Common myeloid progenitor, CD34-positive (primary cell): Measurements from ENCODE around the gene TAS2R46. TPM values are rescaled to one million over a fixed set of nuclear protein-coding genes. Genes with fewer than 3 reads are reported as not detected.
"Not testable (repeated sequence)": the region's sequence is repeated elsewhere in the genome, so short reads cannot be mapped to it uniquely, and the experiment has no call there.

ENCODE experiments used
- CTCF ChIA-PET: fragments of 350-600 bp; sonication (Branson Sonifier 250); formaldehyde crosslinking; loops from one replicate; lab custom pipeline; 2021; ENCODE audit warnings: antibody characterized with exemption; lab: Charles Lee
- POLR2A ChIA-PET: fragments of 350-600 bp; sonication (Branson Sonifier 250); formaldehyde crosslinking; loops from one replicate; lab custom pipeline; 2021; ENCODE audit warnings: antibody characterized with exemption; lab: Charles Lee
- DNase-seq, 3 donors: peaks; one replicate each; pipeline versions ENCODE4 v3.0.0 to v3.0.0-alpha.2; 2013
- H3K27ac ChIP-seq, 2 experiments: 1 replicate in 1 of 2; 2 replicates in 1 of 2; pipeline ENCODE4 v1.7.0; 2013; ENCODE audit warnings: inconsistent platforms in 2 of 2, low read length in 2 of 2, mild to moderate bottlenecking in 2 of 2, low read depth in 1 of 2, moderate library complexity in 1 of 2; ENCODE audit not compliant: severe bottlenecking in 2 of 2, insufficient read depth in 1 of 2, poor library complexity in 1 of 2
- H3K27me3 ChIP-seq, 5 experiments: replicated peaks in 2 of 5; 1 replicate in 3 of 5; 2 replicates in 2 of 5; pipeline versions ENCODE4 v1.6.1 to v1.7.0; 2013; ENCODE audit warnings: low read length in 4 of 5, mild to moderate bottlenecking in 2 of 5, moderate library complexity in 2 of 5, inconsistent platforms in 1 of 5; ENCODE audit not compliant: insufficient read depth in 5 of 5, control insufficient read depth in 4 of 5
- H3K36me3 ChIP-seq, 4 experiments: 1 replicate in 2 of 4; 2 replicates in 2 of 4; pipeline versions ENCODE4 v1.6.1 to v1.7.0; 2013; ENCODE audit warnings: low read length in 3 of 4, control low read depth in 1 of 4, mild to moderate bottlenecking in 1 of 4; ENCODE audit not compliant: control insufficient read depth in 4 of 4, insufficient read depth in 4 of 4
- H3K4me1 ChIP-seq, 4 experiments: 1 replicate in 3 of 4; 2 replicates in 1 of 4; pipeline versions ENCODE4 v1.6.1 to v1.7.1; 2013; ENCODE audit warnings: low read length in 3 of 4, mild to moderate bottlenecking in 3 of 4, control low read depth in 1 of 4, inconsistent platforms in 1 of 4, moderate library complexity in 1 of 4; ENCODE audit not compliant: control insufficient read depth in 4 of 4, insufficient read depth in 4 of 4; ENCODE audit errors: control extremely low read depth in 1 of 4
- H3K4me3 ChIP-seq, 7 experiments: 1 replicate in 4 of 7; 2 replicates in 3 of 7; pipeline versions ENCODE4 v1.5.1 to v1.7.0; 2013; ENCODE audit warnings: mild to moderate bottlenecking in 7 of 7, low read length in 6 of 7, moderate library complexity in 6 of 7, inconsistent platforms in 2 of 7, low read depth in 2 of 7, control low read depth in 1 of 7; ENCODE audit not compliant: insufficient read depth in 4 of 7, control insufficient read depth in 1 of 7; ENCODE audit errors: extremely low read depth in 1 of 7
- H3K9me3 ChIP-seq, 5 experiments: 1 replicate in 4 of 5; 2 replicates in 1 of 5; pipeline versions ENCODE4 v1.6.1 to v1.7.1; 2013; ENCODE audit warnings: low read length in 4 of 5, mild to moderate bottlenecking in 2 of 5, inconsistent platforms in 1 of 5, low read depth in 1 of 5, moderate library complexity in 1 of 5; ENCODE audit not compliant: control insufficient read depth in 4 of 5, insufficient read depth in 2 of 5; ENCODE audit errors: control extremely low read depth in 1 of 5
- WGBS: methylation state at CpG from one replicate; pipeline ENCODE4 v1.1.5; 2013; ENCODE audit not compliant: insufficient coverage; 5-methylcytosine and 5-hydroxymethylcytosine counted together
- polyA plus RNA-seq: library from polyadenylated mRNA; unstranded; fragments of 120-200 nt; gene quantifications from one replicate; pipeline ENCODE4 v1.2.1, GENCODE V29; 2013

The TAS2R46 gene
- polyA plus RNA-seq = 0.83 TPM

GRCh38 chr12:11062194-11062593 lies at the start of gene TAS2R46:
TAS2R46 (minus strand) TSS chr12:11062294; CDS start chr12:11062294, 0 bp downstream.
- CTCF ChIA-PET, H3K9me3 ChIP-seq, H3K36me3 ChIP-seq, POLR2A ChIA-PET, H3K27ac ChIP-seq, H3K27me3 ChIP-seq, DNase-seq, H3K4me1 ChIP-seq, H3K4me3 ChIP-seq: not testable (repeated sequence)
- WGBS = no CpG with 5 or more reads among the region's 1 CpG

GRCh38 chr12:11111213-11111612 lies 49.1 kb upstream of the TAS2R46 start:
- H3K4me1 ChIP-seq, H3K4me3 ChIP-seq, H3K27ac ChIP-seq, H3K27me3 ChIP-seq, POLR2A ChIA-PET, DNase-seq, CTCF ChIA-PET: not testable (repeated sequence)
- peaks cover 2 to 40% (median 6%) of the 10 kb centered on the region in 4 experiments for H3K36me3 ChIP-seq
- no CpG with 5 or more reads among the region's 1 CpG for WGBS
- peaks cover 9 to 64% (median 14%) of the 10 kb centered on the region in 5 experiments for H3K9me3 ChIP-seq

- Histone ChIP-seq H3K36me3 (peaks cover 4 to 26% (median 7%) of the 10 kb centered on the region in 4 experiments), H3K9me3 (peaks cover 7 to 51% (median 11%) of the 10 kb centered on the region in 5 experiments), H3K27me3 (no peaks in the 10 kb centered on the region), H3K27ac (no peak overlapping the region), H3K4me3 (no peak overlapping the region), H3K4me1 (no peaks in the 10 kb centered on the region)
- ChIA-PET CTCF (no interaction called here), POLR2A (no interaction called here)
- DNase-seq = no peak
- WGBS = 100% methylated on average over 2 of the region's 2 CpGs
These were observed 46.8 kb upstream of the TAS2R46 start for GRCh38 chr12:11108862-11109261.

- Histone ChIP-seq H3K4me3 (no peak overlapping the region), H3K27me3 (no peaks in the 10 kb centered on the region), H3K9me3 (peaks cover 4 to 46% (median 11%) of the 10 kb centered on the region in 5 experiments), H3K36me3 (peaks cover 4 to 26% (median 7%) of the 10 kb centered on the region in 4 experiments), H3K27ac (no peak overlapping the region), H3K4me1 (no peaks in the 10 kb centered on the region)
- WGBS = no CpG with 5 or more reads among the region's 1 CpG
- ChIA-PET POLR2A (no interaction called here), CTCF (interaction anchor here (1.4 kb wide), 1 partner anchor 17 kb away, joined by 3 read pairs; no protein-coding TSS in a partner anchor)
- no peak for DNase-seq
These were observed 45.6 kb upstream of the TAS2R46 start for GRCh38 chr12:11107719-11108118.

- CTCF ChIA-PET = no interaction called here
- H3K27ac ChIP-seq = no peak overlapping the region
- WGBS = no CpG with 5 or more reads among the region's 2 CpGs
- peaks cover 4 to 38% (median 7%) of the 10 kb centered on the region in 5 experiments for H3K9me3 ChIP-seq
- no peak for DNase-seq
- no peak overlapping the region for H3K4me3 ChIP-seq
- POLR2A ChIA-PET = no interaction called here
- no peaks in the 10 kb centered on the region for H3K4me1 ChIP-seq
- H3K36me3 ChIP-seq = peaks cover 4 to 21% (median 7%) of the 10 kb centered on the region in 4 experiments
- H3K27me3 ChIP-seq = no peaks in the 10 kb centered on the region
These were observed 44.2 kb upstream of the TAS2R46 start for GRCh38 chr12:11106288-11106687.

GRCh38 chr12:11105546-11105945 lies 43.5 kb upstream of the TAS2R46 start:
- H3K9me3 ChIP-seq = peaks cover 4 to 32% (median 7%) of the 10 kb centered on the region in 5 experiments
- H3K27me3 ChIP-seq = no peaks in the 10 kb centered on the region
- CTCF ChIA-PET = no interaction called here
- no peaks in the 10 kb centered on the region for H3K4me1 ChIP-seq
- POLR2A ChIA-PET = no interaction called here
- H3K27ac ChIP-seq = no peak overlapping the region
- WGBS = 100% methylated on average over 1 of the region's 2 CpGs
- H3K36me3 ChIP-seq = peaks cover 4 to 22% (median 7%) of the 10 kb centered on the region in 4 experiments
- H3K4me3 ChIP-seq = no peak overlapping the region
- DNase-seq = no peak

- H3K36me3 ChIP-seq, H3K4me1 ChIP-seq, H3K4me3 ChIP-seq, CTCF ChIA-PET, H3K27me3 ChIP-seq, POLR2A ChIA-PET, DNase-seq, H3K27ac ChIP-seq: not testable (repeated sequence)
- peaks cover 0 to 12% (median 0%) of the 10 kb centered on the region in 5 experiments for H3K9me3 ChIP-seq
- WGBS = no CpG with 5 or more reads among the region's 2 CpGs
These were observed 32.8 kb upstream of the TAS2R46 start for GRCh38 chr12:11094910-11095309.
